K562 treated with DMSO at 1 percent for 12 hours (cell line): ENCODE data around the gene TNFSF9. TPM values are rescaled to one million over a fixed set of nuclear protein-coding genes. Genes with fewer than 3 reads are reported as not detected.

Experiments used
- total RNA-seq: library from RNA; unstranded; fragments of 300-600 nt; gene quantifications from 2 replicates; pipeline ENCODE4 v1.2.3, GENCODE V29; 2022; ENCODE audit not compliant: insufficient read depth

Gene TNFSF9, protein sequence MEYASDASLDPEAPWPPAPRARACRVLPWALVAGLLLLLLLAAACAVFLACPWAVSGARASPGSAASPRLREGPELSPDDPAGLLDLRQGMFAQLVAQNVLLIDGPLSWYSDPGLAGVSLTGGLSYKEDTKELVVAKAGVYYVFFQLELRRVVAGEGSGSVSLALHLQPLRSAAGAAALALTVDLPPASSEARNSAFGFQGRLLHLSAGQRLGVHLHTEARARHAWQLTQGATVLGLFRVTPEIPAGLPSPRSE
- 35.3 and 42.9 TPM in 2 replicates for total RNA-seq

DNA sequence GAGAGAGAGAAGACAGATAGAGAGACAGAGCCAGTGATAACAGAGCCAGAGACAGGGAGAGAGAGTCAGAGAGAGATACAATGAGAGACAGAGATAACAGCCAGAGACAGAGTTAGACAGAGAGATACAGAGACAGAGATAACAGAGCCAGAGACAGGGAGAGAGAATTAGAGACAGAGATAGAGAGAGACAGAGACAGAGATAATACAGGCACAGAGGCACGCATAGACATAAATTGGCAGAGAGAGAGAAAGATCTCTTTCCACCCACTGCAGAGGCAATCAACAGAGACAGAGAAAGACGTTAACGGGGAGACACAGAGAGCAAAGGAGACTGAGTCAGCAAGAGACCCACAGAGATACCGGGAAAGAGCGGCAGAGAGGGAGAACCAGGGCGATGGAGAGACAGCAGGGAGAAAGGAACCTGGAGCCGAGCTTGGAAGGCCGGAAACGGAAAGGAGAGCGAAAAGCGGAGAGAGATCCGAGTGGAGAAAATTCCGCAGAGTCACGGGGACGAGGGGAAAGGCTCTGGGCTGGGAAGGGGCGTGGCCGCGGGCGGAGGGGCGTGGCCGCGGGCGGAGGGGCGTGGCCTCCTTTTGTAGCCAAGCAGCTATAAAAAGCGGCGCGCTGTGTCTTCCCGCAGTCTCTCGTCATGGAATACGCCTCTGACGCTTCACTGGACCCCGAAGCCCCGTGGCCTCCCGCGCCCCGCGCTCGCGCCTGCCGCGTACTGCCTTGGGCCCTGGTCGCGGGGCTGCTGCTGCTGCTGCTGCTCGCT, at the start of gene TNFSF9:
TSS of gene TNFSF9 (plus strand) at position 641 of the 777 bp plus-strand sequence. CDS start at position 652, 11 bp downstream.

DNA sequence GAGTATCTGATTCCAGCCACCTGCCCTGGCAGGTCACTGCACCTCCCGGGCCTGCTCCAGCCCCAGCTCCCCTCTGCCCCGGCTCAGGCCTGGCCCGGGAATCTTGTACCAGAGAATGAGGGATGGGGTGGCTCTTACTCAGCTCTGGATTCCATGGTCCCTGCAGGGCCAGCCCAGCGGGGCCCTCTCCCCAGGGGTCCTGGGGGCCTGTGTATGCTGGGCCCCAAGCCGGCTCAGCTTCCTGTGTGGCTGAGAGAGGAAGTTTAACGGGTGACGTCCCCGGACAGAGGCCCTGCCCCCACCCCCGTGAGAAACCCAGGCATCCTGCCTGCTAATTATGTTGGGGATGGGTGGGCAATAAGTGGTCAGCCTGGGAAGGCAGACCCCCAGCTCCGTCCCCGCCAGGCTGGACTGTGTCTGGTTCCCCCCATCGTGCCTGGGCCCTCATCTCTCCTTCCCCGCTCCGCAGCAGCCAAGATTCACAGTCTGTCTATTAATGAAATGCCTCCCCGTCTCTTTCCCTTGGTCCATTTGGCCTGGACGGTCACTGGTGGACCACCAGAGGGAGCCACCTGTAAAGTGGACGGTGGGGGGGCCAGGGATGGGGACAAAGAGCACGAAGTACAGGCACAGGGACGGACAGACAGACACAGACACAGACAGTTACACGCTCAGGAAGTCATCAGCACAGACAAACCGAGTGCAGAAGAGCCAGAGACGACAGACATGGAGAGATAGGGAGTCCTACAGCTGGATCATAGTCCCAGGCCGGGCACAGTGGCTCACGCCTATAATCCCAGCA, 49.1 kb upstream of the TNFSF9 start, which contains the start of gene DENND1C:
TSS of gene DENND1C (minus strand) at position 247 of the 802 bp plus-strand sequence. CDS start at position 155, 92 bp downstream.

DNA sequence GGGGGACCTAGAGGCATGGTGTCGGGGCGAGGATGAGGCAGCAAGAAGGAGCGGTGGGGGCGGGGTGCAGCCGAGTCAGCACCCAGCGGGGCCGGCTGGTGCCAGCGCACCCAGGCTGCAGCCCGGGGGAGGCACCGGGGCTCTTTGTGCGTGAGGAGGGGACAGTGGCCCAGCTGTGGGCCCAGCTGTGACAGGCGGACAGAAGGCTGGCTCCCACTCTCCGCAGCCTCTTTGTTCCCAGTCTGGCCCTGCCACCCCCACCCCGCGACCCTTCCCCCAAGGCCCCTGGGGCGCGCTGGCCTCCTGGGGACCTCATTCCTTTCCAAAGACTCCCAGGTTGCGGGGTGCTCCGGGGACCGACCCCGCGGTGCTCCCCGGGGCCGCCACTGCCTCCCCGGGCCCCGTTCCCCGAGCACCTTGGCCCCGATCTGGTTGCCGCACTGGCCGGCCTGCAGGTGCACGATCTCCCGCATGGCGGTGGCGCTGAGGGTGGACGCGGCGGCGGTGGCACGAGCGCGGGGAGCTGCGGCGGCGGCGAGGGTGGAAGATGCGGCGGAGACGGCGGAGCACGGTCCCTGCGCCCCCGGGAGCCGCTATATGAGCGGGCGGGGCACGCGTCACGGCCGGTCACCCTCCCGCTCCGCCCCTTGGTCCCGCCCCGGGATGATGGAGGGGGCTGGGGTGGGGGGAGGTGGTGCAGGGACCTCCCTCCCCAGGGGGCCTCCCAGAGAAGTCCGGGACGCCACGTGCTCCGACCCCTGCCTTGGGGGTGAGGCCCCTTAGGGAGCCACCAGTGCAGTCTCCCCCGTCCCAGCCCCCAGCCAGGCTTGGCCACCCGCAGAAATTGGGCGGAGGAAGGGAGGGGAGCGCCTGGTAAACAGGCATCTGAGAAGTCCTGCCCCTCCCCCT, 28.8 kb upstream of the TNFSF9 start, which contains the start of gene TUBB4A:
TSS of gene TUBB4A (minus strand) at position 570 of the 909 bp plus-strand sequence. CDS start at position 473, 97 bp downstream.

Other genes starting within 250 kb of the TNFSF9 start
- gene ACER1, start 197.4 kb upstream of the TNFSF9 start, total RNA-seq = not detected in 2 replicates
- 96.4 and 138 TPM in 2 replicates for gene CLPP, start 169.5 kb upstream of the TNFSF9 start, total RNA-seq
- 104 and 151 TPM in 2 replicates for gene ALKBH7, start 158.2 kb upstream of the TNFSF9 start, total RNA-seq
- 3.5 and 3.9 TPM in 2 replicates for gene PSPN, start 155.1 kb upstream of the TNFSF9 start, total RNA-seq
- 73.1 and 81.2 TPM in 2 replicates for gene GTF2F1, start 137.9 kb upstream of the TNFSF9 start, total RNA-seq
- gene KHSRP, start 106.2 kb upstream of the TNFSF9 start, total RNA-seq = 243 and 502 TPM in 2 replicates
- gene SLC25A41, start 97.3 kb upstream of the TNFSF9 start, total RNA-seq = 1.5 and 2.0 TPM in 2 replicates
- gene SLC25A23, start 71.2 kb upstream of the TNFSF9 start, total RNA-seq = 28.6 and 71.9 TPM in 2 replicates
- not detected in 2 replicates for gene CRB3, start 66.8 kb upstream of the TNFSF9 start, total RNA-seq
- 1.5 and 2.3 TPM in 2 replicates for gene DENND1C, start 49.2 kb upstream of the TNFSF9 start, total RNA-seq
- 5.8 and 6.0 TPM in 2 replicates for gene TUBB4A, start 28.7 kb upstream of the TNFSF9 start, total RNA-seq
- gene CD70, start 60.1 kb downstream of the TNFSF9 start, total RNA-seq = 4.8 and 5.3 TPM in 2 replicates
- gene TNFSF14, start 139.1 kb downstream of the TNFSF9 start, total RNA-seq = 0.39 TPM in 1 of 2 replicates, not detected in the other
- 18.6 and 20.2 TPM in 2 replicates for gene C3, start 189.6 kb downstream of the TNFSF9 start, total RNA-seq
- 42.5 and 54.7 TPM in 2 replicates for gene GPR108, start 206.6 kb downstream of the TNFSF9 start, total RNA-seq
- 37.3 and 54.9 TPM in 2 replicates for gene TRIP10, start 208.7 kb downstream of the TNFSF9 start, total RNA-seq
- 7.5 and 11.4 TPM in 2 replicates for gene SH2D3A, start 236.4 kb downstream of the TNFSF9 start, total RNA-seq
- 25.0 and 36.9 TPM in 2 replicates for gene VAV1, start 241.7 kb downstream of the TNFSF9 start, total RNA-seq